NCI-H1417 (cell line): ENCODE data around the gene DLGAP1.

ENCODE experiments used
- DNase-seq, 3 experiments: peaks; one replicate each; lab custom pipeline; 2025; lab: John Stamatoyannopoulos, UW

DLGAP1 gene

GRCh38 chr18:3450799-3451182, 1004.3 kb downstream of the DLGAP1 start:
- no peak for DNase-seq

GRCh38 chr18:3450012-3450798, 1004.9 kb downstream of the DLGAP1 start, which contains the start of gene TGIF1:
Gene TGIF1 (plus strand): TSS chr18:3450172. CDS start chr18:3450490, 318 bp downstream.
- DNase-seq, result peak; percentile 66 to 77 (median 77)

GRCh38 chr18:3449512-3450011, 1005.5 kb downstream of the DLGAP1 start:
- DNase-seq, result peak in 2 of 3 experiments; percentile 58 to 85

- DNase-seq, result peak; percentile 58 to 85 (median 77)
These were observed 1006.1 kb downstream of the DLGAP1 start for GRCh38 chr18:3448838-3449511.

GRCh38 chr18:3447895-3448837, 1006.9 kb downstream of the DLGAP1 start:
- DNase-seq, result peak; percentile 93 to 95 (median 95)

GRCh38 chr18:3447068-3447894, 1007.8 kb downstream of the DLGAP1 start:
- DNase-seq, result peak in 1 of 3 experiments; percentile 68
